Rectal smooth muscle tissue (tissue), 1 donor: ENCODE data around the gene MT4.
"Not testable (repeated sequence)": the region's sequence is repeated elsewhere in the genome, so short reads cannot be mapped to it uniquely, and the experiment has no call there.

Source experiments
- H3K27ac ChIP-seq: one replicate; pipeline ENCODE4 v1.7.0; 2013; ENCODE audit warnings: low read depth, low read length, inconsistent platforms
- H3K27me3 ChIP-seq: one replicate; pipeline ENCODE4 v1.7.0; 2013; ENCODE audit warnings: low read length; ENCODE audit not compliant: control insufficient read depth, insufficient read depth
- H3K36me3 ChIP-seq: one replicate; pipeline ENCODE4 v1.7.0; 2013; ENCODE audit warnings: low read length; ENCODE audit not compliant: control insufficient read depth, insufficient read depth
- H3K4me1 ChIP-seq: one replicate; pipeline ENCODE4 v1.7.0; 2013; ENCODE audit warnings: low read length; ENCODE audit not compliant: control insufficient read depth, insufficient read depth
- H3K4me3 ChIP-seq: one replicate; pipeline ENCODE4 v1.7.0; 2013; ENCODE audit warnings: low read length
- H3K9ac ChIP-seq: one replicate; pipeline ENCODE4 v1.7.0; 2013; ENCODE audit warnings: low read length

Gene MT4

DNA sequence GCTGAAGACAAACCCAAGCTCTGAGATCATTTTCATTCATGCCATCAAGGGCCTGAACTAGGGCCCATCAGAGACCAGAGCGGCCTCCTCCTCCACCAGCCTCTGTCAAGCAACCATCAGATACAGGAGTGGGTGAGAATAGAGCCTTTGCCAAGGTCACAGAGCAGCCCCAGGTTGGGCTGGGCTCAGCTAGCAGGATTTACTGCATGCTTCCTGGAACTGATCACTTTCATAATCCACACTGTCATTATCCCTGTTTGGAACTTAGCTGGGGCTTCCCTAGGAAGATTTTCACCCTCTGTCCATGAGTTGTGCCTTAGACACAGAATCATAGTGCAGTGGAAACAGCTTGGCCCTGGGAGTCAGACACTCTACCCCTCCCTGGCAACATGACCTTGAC is 5.1 kb downstream of the MT4 start:
- no peaks in the 10 kb centered on the region for H3K27me3 ChIP-seq
- no peak overlapping the region for H3K4me3 ChIP-seq
- H3K27ac ChIP-seq: no peak overlapping the region
- no peak overlapping the region for H3K9ac ChIP-seq
- H3K36me3 ChIP-seq: no peaks in the 10 kb centered on the region
- no peaks in the 10 kb centered on the region for H3K4me1 ChIP-seq

DNA sequence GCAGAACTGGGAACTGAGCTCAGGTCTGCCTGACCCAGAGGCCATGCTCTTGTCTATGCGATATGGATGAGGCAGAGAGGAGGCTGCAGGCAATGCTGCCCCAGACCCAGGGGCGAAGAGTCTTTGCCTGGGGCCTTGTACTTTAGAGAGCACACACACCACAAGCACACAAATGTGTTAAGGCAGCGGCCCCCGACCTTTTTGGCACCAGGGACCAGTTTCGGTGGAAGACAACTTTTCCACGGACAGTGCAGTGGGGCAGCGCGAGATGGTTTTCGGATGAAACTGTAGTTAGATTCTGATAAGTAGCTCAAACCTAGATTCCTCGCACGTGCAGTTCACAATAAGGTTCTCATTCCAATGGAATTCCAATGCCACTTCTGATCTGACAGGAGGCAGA is 6.7 kb downstream of the MT4 start:
- Histone ChIP-seq H3K36me3 (no peaks in the 10 kb centered on the region), H3K4me3 (no peak overlapping the region), H3K9ac (no peak overlapping the region), H3K27me3 (no peaks in the 10 kb centered on the region), H3K4me1 (no peaks in the 10 kb centered on the region), H3K27ac (no peak overlapping the region)

DNA sequence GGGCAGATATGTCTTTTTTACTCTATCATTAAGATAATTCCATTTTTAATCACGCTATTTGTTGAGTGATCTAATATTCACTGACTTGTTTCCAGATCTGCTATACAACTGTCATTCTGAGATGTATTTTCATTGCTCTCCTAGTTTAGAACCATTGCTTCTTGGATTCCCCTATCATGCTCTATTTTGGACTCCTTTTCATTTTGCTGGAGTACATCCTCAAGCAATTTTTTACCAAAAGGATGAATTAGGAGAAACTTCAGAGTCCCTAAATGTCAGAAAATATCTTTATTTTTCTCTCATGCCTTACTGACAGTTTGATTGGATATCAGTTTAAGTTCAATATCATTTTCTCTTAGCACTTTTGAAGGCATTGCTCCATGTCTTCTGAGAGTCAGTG is 9.8 kb downstream of the MT4 start:
- H3K9ac ChIP-seq: no peak overlapping the region
- H3K27me3 ChIP-seq: no peaks in the 10 kb centered on the region
- no peaks in the 10 kb centered on the region for H3K36me3 ChIP-seq
- H3K4me3 ChIP-seq: no peak overlapping the region
- H3K4me1 ChIP-seq: no peaks in the 10 kb centered on the region
- H3K27ac ChIP-seq: no peak overlapping the region

DNA sequence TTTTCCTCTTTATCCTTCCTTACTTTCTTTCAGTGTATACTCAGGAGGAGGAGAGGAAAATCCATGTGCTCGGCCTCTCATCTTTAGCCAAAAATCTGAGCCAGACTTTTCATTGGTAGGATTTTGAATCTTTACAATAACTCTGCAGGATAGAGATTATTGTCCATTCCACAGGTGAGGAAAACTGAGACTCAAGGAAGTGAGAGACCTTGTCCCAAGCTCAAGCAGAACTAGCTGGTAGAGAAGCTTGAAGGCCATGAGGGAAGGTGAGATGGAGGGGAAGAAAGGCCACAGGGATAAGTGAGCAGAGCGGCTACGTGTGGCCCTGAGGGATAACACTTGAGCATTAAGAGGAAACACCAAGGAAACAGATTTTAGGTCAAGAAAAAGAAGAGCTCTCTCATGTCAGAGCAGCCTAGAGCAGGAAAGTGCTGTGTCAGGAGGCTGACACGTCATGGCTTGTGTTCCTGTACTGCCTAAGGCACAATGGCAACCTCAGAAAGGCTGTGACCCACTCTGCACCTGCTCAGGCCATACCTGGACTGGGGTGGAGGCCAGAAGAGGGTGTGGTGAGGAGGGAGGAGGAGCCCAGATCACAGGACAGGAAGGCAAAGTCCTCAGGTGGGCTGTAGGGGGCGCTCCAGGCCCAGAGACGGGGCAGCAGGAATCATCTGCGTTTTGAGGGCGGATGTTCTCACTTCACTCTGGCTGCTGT is 11.9 kb downstream of the MT4 start:
- H3K9ac ChIP-seq: no peak overlapping the region
- no peak overlapping the region for H3K27ac ChIP-seq
- H3K27me3 ChIP-seq: no peaks in the 10 kb centered on the region

DNA sequence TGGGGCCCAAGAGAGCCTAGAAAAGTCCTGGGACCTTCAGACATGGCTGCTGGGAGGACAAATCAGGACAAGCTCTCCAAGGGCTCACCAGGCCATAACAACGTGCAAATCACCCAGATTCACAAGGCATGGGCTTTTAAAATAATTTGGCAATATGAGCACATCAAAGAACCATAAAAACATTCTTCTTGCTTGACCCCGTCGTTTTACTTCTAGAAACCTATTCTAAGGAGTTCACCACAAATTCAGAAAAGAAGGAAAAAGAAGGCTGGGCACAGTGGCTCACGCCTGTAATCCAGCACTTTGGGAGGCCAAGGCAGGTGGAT is 12.4 kb downstream of the MT4 start:
- H3K4me1 ChIP-seq: no peaks in the 10 kb centered on the region
- H3K27me3 ChIP-seq: no peaks in the 10 kb centered on the region
- H3K9ac ChIP-seq: no peak overlapping the region
- H3K36me3 ChIP-seq: no peaks in the 10 kb centered on the region
- no peak overlapping the region for H3K27ac ChIP-seq
- no peak overlapping the region for H3K4me3 ChIP-seq

More for the DNA sequence above, 11.9 kb downstream of the MT4 start:
- H3K4me3 ChIP-seq: no peak overlapping the region
- H3K36me3 ChIP-seq: no peaks in the 10 kb centered on the region
- H3K4me1 ChIP-seq: no peaks in the 10 kb centered on the region

DNA sequence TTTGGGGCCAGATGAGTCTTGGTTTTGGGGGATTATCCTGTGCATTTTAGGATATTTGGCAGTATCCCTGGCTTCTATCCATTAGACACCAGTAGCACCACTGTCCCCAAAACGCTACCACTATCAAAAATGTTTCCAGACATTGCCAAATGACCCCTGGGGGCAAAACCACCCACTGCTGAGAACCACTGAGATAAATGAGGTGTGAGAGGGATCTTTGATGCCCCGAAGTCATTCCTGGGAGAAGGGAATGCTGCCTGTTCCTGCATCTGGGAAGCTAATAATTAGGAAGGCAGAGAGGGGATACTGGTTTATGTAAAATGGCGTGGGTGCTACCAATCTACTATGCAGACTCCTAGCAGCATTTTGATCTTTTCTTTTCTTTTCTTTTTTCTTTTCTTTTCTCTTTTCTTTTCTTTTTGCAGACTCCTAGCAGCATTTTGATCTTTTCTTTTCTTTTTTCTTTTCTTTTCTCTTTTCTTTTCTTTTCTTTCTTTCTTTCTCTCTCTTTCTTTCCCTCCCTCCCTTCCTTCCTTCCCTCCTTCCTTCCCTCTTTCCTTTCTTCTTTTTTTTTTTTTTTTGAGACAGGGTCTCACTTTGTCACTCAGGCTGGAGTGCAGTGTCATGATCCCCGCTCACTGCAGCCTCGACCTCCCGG is 15.6 kb downstream of the MT4 start:
- no peak overlapping the region for H3K27ac ChIP-seq
- H3K4me1 ChIP-seq: no peaks in the 10 kb centered on the region
- no peaks in the 10 kb centered on the region for H3K36me3 ChIP-seq
- H3K27me3 ChIP-seq: no peaks in the 10 kb centered on the region
- H3K9ac ChIP-seq: no peak overlapping the region
- H3K4me3 ChIP-seq: no peak overlapping the region

DNA sequence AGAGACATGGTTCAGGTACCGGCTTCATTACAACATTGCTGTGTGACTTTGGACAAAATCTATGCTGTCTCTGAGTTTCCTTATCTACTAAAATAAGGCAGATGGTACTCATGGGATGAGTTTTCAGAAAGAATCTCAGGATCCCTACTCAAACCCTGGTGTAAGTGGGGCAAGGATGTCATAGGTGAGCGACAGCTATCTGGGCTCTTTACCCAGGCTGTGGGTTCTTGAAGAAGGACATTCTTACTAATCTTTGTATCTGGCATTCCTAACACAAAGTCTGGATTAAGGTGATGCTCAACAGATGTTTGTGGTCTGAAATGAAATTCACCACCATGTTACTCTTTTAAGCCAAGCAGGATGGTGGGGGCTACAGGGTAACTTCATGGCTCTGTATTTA is 18.0 kb downstream of the MT4 start:
- H3K4me3 ChIP-seq: not testable (repeated sequence)

DNA sequence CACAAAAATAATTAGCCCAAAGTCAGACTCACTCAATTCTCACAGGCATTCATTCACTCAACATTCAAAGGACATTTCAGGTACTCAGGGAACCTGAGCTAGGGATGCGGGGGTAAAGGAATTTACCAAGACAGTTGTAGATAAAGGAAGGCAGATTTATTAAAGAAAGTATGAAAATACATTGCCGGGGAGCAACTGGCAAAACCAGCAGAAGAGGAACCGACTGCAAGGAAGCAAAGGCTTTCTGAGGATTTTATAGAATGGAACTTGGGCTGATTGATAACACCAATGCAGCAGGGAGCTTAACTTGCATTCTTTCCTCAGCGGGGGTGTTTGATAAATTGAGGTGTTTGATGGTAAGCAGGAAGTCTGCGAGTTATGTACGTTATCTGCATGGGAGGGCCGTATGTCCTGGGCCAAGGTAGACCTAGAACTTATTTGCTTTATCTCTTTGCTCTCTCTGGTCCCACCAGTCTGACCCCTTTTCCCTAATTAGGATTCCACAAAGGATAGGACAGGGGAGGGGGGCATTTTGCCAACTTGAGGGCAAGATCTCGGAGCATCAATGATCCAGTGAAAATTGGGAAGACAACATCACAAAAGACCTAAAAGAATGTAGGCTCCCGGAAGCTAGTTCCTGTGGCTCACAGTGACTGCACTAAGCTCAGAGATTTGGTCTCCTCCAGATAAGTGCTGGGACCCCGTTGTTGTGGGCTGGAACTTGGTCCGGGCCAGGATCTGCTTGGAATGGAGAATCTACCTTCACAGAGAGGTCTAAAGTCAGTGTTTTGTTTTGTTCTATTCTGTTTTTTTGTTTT is 18.7 kb downstream of the MT4 start:
- H3K36me3 ChIP-seq: no peaks in the 10 kb centered on the region
- H3K9ac ChIP-seq: no peak overlapping the region
- H3K27me3 ChIP-seq: no peaks in the 10 kb centered on the region
- H3K4me1 ChIP-seq: no peaks in the 10 kb centered on the region
- no peak overlapping the region for H3K4me3 ChIP-seq
- H3K27ac ChIP-seq: no peak overlapping the region

More for the DNA sequence above, 18.0 kb downstream of the MT4 start:
- not testable (repeated sequence) for H3K27ac ChIP-seq, H3K36me3 ChIP-seq, H3K4me1 ChIP-seq, H3K9ac ChIP-seq, H3K27me3 ChIP-seq

DNA sequence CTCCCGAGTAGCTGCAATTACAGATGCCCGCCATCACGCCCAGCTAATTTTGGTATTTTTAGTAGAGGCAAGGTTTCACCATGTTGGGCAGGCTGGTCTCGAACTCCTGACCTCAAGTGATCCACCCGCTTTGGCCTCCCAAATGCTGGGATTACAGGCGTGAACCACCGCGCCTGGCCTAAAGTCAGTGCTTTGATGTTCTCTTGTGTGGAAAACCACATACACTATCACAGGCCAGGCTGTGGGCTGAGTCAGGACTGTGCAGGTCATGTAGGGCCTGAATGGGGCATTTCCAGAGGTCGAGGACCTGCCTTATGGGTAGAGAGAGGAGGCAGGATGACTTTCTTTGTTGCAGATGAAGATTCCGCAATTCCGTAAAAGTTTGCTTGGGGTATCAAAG is 19.4 kb downstream of the MT4 start:
- no peak overlapping the region for H3K9ac ChIP-seq
- H3K36me3 ChIP-seq: no peaks in the 10 kb centered on the region
- H3K27me3 ChIP-seq: peaks cover 4% of the 10 kb centered on the region
- H3K4me1 ChIP-seq: no peaks in the 10 kb centered on the region
- H3K27ac ChIP-seq: no peak overlapping the region
- H3K4me3 ChIP-seq: no peak overlapping the region

DNA sequence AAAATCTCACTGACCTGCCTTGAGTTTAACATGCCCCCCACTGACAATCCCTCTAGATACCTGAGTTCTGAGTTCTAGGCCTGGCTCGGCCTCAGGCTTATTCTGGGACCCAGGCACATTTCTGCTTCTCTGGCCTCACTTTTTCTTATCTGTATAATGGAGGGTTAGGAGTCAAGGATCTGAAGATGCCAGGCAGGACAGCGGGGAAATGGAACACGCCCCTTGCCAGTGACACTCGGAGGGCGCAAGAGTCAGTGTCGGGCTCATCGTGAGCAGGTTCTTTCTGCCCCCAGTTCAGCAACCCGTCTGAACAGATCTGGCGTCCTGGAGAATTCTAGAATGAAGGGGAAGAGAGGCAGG is 23.9 kb downstream of the MT4 start:
- H3K27ac ChIP-seq: no peak overlapping the region
- H3K4me1 ChIP-seq: no peaks in the 10 kb centered on the region
- H3K36me3 ChIP-seq: no peaks in the 10 kb centered on the region
- H3K9ac ChIP-seq: no peak overlapping the region
- H3K27me3 ChIP-seq: peaks cover 9% of the 10 kb centered on the region
- peak overlapping the region; percentile 53 for H3K4me3 ChIP-seq

DNA sequence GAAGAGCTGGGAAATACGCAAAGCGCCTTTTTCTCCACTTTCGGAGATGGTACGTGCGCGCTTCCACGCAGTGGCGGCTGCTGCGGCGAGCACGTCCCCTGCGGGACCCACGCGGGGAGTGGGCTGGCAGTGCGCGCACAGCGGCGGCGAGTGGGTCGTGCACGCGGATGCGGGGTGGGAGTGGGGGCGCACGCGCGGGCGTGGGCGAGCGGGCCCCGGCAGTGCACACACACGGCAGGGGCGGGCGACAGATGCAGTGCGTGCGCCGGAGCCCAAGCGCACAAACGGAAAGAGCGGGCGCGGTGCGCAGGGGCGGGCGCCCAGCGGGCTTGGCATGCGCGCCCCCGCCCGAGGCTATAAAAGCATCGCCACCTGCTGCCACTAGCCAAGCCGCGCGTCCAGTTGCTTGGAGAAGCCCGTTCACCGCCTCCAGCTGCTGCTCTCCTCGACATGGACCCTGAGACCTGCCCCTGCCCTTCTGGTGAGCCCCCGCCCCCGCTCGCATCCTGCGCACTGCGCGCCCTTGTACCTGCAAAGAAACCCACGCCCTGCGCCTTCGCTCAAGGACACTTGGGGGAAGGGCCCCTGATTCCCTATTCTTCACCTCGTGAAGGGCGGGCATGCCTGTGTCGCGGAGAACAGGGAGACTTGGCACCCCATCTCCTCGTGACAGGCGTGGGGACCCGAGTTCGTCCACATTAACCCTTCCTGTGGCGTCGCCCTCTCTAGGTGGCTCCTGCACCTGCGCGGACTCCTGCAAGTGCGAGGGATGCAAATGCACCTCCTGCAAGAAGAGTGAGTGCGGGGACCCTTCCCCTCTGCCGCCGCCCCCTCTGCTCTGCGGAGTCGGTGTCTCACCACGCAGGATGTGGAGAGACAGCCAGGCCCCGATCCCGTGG is 24.5 kb downstream of the MT4 start, which contains the start of gene MT3:
TSS of gene MT3 (plus strand) at position 388 of the 899 bp plus-strand sequence. CDS start at position 451, 63 bp downstream.
- H3K27me3 ChIP-seq: peaks cover 9% of the 10 kb centered on the region
- no peak within 1 kb of the TSS for H3K9ac ChIP-seq
- H3K4me3 ChIP-seq: peak within 1 kb of the TSS; percentile 53
- H3K36me3 ChIP-seq: no peaks in the 10 kb centered on the region
- H3K4me1 ChIP-seq: no peaks in the 10 kb centered on the region
- H3K27ac ChIP-seq: no peak within 1 kb of the TSS
